G401 (cell line): ENCODE results near the gene ZNF467. TPM values are rescaled to one million over a fixed set of nuclear protein-coding genes. Genes with fewer than 3 reads are reported as not detected.

ENCODE experiments used
- DNase-seq: peaks from one replicate; pipeline ENCODE4 v3.0.0-alpha.2; 2015; ENCODE audit warnings: low spot score
- in situ Hi-C: cut with HindIII; loops from 2 replicates; pipeline ENCODE4 v1.10.0; 2016; ENCODE audit warnings: low sequenced_read_pairs, mixed read lengths
- total RNA-seq: library from RNA; depleted of rRNA; stranded (reverse); fragments of >200 nt; shearing (Covaris generic); gene quantifications from 2 replicates; pipeline ENCODE4 v1.2.3, GENCODE V29; 2014

ZNF467 gene
- total RNA-seq, 1 experiment from 2014 or later = 9.8 TPM

- in situ Hi-C loops = no loop called here
- no peak for DNase-seq
Observed at GRCh38 chr7:149789101-149789500, 15.7 kb upstream of the ZNF467 start.

GRCh38 chr7:149788300-149788851, 15.0 kb upstream of the ZNF467 start:
- in situ Hi-C loops = no loop called here
- DNase-seq = no peak

GRCh38 chr7:149787428-149788299, 14.3 kb upstream of the ZNF467 start:
- in situ Hi-C loops = no loop called here
- DNase-seq = no peak

GRCh38 chr7:149785983-149786382, 12.6 kb upstream of the ZNF467 start:
- in situ Hi-C loops = no loop called here
- DNase-seq = no peak

- no peak for DNase-seq
- in situ Hi-C loops = no loop called here
Observed at GRCh38 chr7:149785402-149785801, 12.0 kb upstream of the ZNF467 start.

GRCh38 chr7:149784251-149784608, 10.8 kb upstream of the ZNF467 start:
- in situ Hi-C loops = no loop called here

GRCh38 chr7:149783386-149784250, 10.2 kb upstream of the ZNF467 start:
- DNase-seq = no peak
- in situ Hi-C loops = no loop called here

More at GRCh38 chr7:149784251-149784608, 10.8 kb upstream of the ZNF467 start:
- DNase-seq = no peak

GRCh38 chr7:149782682-149783345, 9.4 kb upstream of the ZNF467 start:
- in situ Hi-C loops = no loop called here
- no peak for DNase-seq

GRCh38 chr7:149781921-149782320, 8.5 kb upstream of the ZNF467 start:
- DNase-seq = no peak
- in situ Hi-C loops = no loop called here

- no peak for DNase-seq
- in situ Hi-C loops = no loop called here
Observed at GRCh38 chr7:149780636-149781419, 7.4 kb upstream of the ZNF467 start.

- no peak for DNase-seq
- in situ Hi-C loops = no loop called here
Observed at GRCh38 chr7:149780056-149780455, 6.7 kb upstream of the ZNF467 start.

GRCh38 chr7:149779502-149779805, 6.1 kb upstream of the ZNF467 start:
- no peak for DNase-seq

GRCh38 chr7:149778696-149779501, 5.5 kb upstream of the ZNF467 start:
- in situ Hi-C loops = no loop called here
- DNase-seq = no peak

More at GRCh38 chr7:149779502-149779805, 6.1 kb upstream of the ZNF467 start:
- in situ Hi-C loops = no loop called here

GRCh38 chr7:149778327-149778637, 4.9 kb upstream of the ZNF467 start:
- in situ Hi-C loops = no loop called here
- DNase-seq = no peak

GRCh38 chr7:149777551-149778326, 4.4 kb upstream of the ZNF467 start:
- in situ Hi-C loops = no loop called here
- DNase-seq = no peak

- DNase-seq = no peak
- in situ Hi-C loops = no loop called here
Observed at GRCh38 chr7:149776848-149777407, 3.5 kb upstream of the ZNF467 start.

- in situ Hi-C loops = no loop called here
- DNase-seq = no peak
Observed at GRCh38 chr7:149776289-149776688, 2.9 kb upstream of the ZNF467 start.
